ENCODE results near the gene ALOXE3. TPM values are rescaled to one million over a fixed set of nuclear protein-coding genes. Genes with fewer than 3 reads are reported as not detected.

Gene ALOXE3
- total and polyA plus RNA-seq, 2 of the 8 experiments (the other 6 are each of a cell fraction or from before 2014, with no cell fraction given): 0.26 TPM; not detected in 1

DNA sequence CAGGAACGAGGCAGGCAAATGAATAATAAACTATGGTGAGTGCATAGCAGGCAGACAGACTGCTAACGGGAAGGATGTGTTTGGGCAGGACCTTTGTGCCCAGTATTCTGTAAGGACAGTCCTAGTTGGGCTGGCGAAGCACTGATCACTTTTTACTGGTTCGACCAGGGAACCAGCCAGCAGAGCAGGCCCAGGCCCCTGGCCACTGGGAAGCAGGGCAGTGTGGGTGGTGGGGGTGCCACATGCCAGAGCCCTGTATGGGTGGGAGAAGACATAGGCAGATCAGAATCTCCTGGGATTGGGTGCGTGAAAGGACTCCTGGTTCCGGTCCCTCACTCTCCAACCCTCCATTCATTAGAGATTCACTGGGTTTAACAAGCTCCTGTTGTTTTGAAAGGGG lies 48.4 kb upstream of the ALOXE3 start:
- Histone ChIP-seq H4K5ac (ENCODE audit: insufficient read length, low read depth, low read length) (no peak overlapping the region), H3K27ac (ENCODE audit: low read depth, low read length) (no peak overlapping the region), H3K36me3 (ENCODE audit: control insufficient read depth in 2 of 4, insufficient read depth in 4 of 4, low read length in 3 of 4) (no peaks in the 10 kb centered on the region), H3K14ac (ENCODE audit: insufficient read length) (no peak overlapping the region), H2AFZ (ENCODE audit: low read length) (no peak overlapping the region), H2BK15ac (ENCODE audit: low read length) (no peak overlapping the region), H3K56ac (replicated peaks; ENCODE audit: insufficient read length, low read depth, low read length) (no peak overlapping the region), H3K18ac (ENCODE audit: extremely low read depth, low read length) (no peak overlapping the region), H4K20me1 (replicated peaks in 1 of 2; ENCODE audit: control insufficient read depth in 1 of 2, insufficient read depth in 2 of 2, low read length in 2 of 2) (peaks cover 4% of the 10 kb centered on the region in 2 experiments), H2BK120ac (replicated peaks; ENCODE audit: low read depth, low read length) (no peak overlapping the region), H3K4me2 (ENCODE audit: insufficient read depth in 1 of 2, low read depth in 2 of 2, low read length in 2 of 2) (no peak overlapping the region), H4K91ac (replicated peaks; ENCODE audit: insufficient read length, low read length) (no peak overlapping the region), H2BK20ac (ENCODE audit: low read length) (no peak overlapping the region), H2BK5ac (ENCODE audit: low read depth, low read length) (no peak overlapping the region), H3K4ac (replicated peaks; ENCODE audit: insufficient read length, low read depth, low read length) (no peak overlapping the region), H3K9me3 (ENCODE audit: insufficient read depth in 2 of 2, low read depth in 1 of 2, low read length in 1 of 2) (no peaks in the 10 kb centered on the region), H3K4me3 (ENCODE audit: extremely low read depth in 1 of 4, insufficient read depth in 2 of 4, low read depth in 3 of 4, low read length in 4 of 4) (no peak overlapping the region), H3K4me1 (replicated peaks in 1 of 4; ENCODE audit: control insufficient read depth in 3 of 4, insufficient read depth in 4 of 4, low read length in 3 of 4) (peaks cover 4 to 20% (median 13%) of the 10 kb centered on the region in 4 experiments), H3K9ac (replicated peaks in 1 of 4; ENCODE audit: extremely low read depth in 1 of 4, low read depth in 3 of 4, low read length in 3 of 4) (no peak overlapping the region), H2AK5ac (ENCODE audit: low read depth, low read length) (no peak overlapping the region), H4K8ac (ENCODE audit: extremely low read depth, insufficient read depth, low read length) (no peak overlapping the region), H3K79me2 (ENCODE audit: control insufficient read depth in 1 of 2, insufficient read depth in 2 of 2, low read length in 2 of 2) (peaks cover 0 to 7% of the 10 kb centered on the region in 2 experiments; a peak in 2 of 4 replicates), H3K79me1 (ENCODE audit: low read depth, low read length) (peaks cover 2% of the 10 kb centered on the region), H3K23me2 (ENCODE audit: low read depth, low read length) (peaks cover 15% of the 10 kb centered on the region), H3K27me3 (replicated peaks in 1 of 4; ENCODE audit: control insufficient read depth in 3 of 4, extremely low read depth in 1 of 4, insufficient read depth in 3 of 4, low read length in 3 of 4) (no peaks in the 10 kb centered on the region), H3K23ac (ENCODE audit: insufficient read length) (no peak overlapping the region), H2BK12ac (ENCODE audit: low read depth, low read length) (no peak overlapping the region)
- TF ChIP-seq SRF (IDR thresholded peaks at IDR 0.05; ENCODE audit: low read depth, low read length) (no peak), SIN3A (conservative IDR thresholded peaks at IDR 0.05 in 1 of 2, IDR thresholded peaks at IDR 0.05 in 1 of 2; ENCODE audit: low read depth in 1 of 2, low read length in 2 of 2) (no peak)
- 89% methylated on average over 6 of the region's 6 CpGs; no CpG with 5 or more reads in 1 of the 2 experiments for WGBS, 2 experiments (ENCODE audit: extremely low coverage in 1 of 2, insufficient coverage in 1 of 2, insufficient read length in 1 of 2, insufficient replicate concordance in 2 of 2, low coverage in 1 of 2, low lambda C conversion rate in 2 of 2, missing lambda C conversion rate in 1 of 2)
- no peak for DNase-seq (ENCODE audit: low read depth in 1 of 2, low spot score in 2 of 2)
- FAIRE-seq: no peak
- POLR2A ChIA-PET (ENCODE audit: partially characterized antibody): interaction anchor here (1.1 to 15.7 kb wide), 7 partner anchors 7 to 57 kb away, joined by 3 to 289 read pairs (median 5); partner anchors contain the start of gene TMEM107
- CTCF ChIA-PET (ENCODE audit: partially characterized antibody): interaction anchor here (0.6 to 2.2 kb wide), 4 partner anchors 8 to 112 kb away, joined by 3 to 14 read pairs (median 3); no protein-coding TSS in a partner anchor

All from H1 (cell line).